HCT116 (cell line): ENCODE data around the gene ADAMTS9. TPM values are rescaled to one million over a fixed set of nuclear protein-coding genes. Genes with fewer than 3 reads are reported as not detected.

Source experiments
- ATAC-seq: fragments of 200-7000 bp; cut with Tn5 transposase; 2 replicates; pipeline ENCODE4 v1.9.1; 2020; ENCODE audit warnings: mild to moderate bottlenecking, moderate library complexity
- BruUV-seq: library from RNA; stranded (reverse); fragments of 400-500 nt; replicated peaks from 2 replicates; lab custom pipeline; 2021; lab: Mats Ljungman, UMichigan
- CTCF ChIA-PET: fragments of 300-600 bp; sonication (Branson Sonifier 250); formaldehyde crosslinking; loops from one replicate; lab custom pipeline; 2021; ENCODE audit warnings: antibody characterized with exemption; lab: Charles Lee
- POLR2A ChIA-PET: fragments of 300-600, 350-600 bp; sonication (Branson Sonifier 250); formaldehyde crosslinking; loops from one replicate; lab custom pipeline; 2021; ENCODE audit warnings: antibody characterized with exemption; lab: Charles Lee
- RAD21 ChIA-PET, 2 experiments: fragments of 300-600 bp; sonication (Branson Sonifier 250); formaldehyde crosslinking; loops; one replicate each; lab custom pipeline; 2023; ENCODE audit warnings: low total read pairs in 2 of 2; ENCODE audit not compliant: uncharacterized antibody in 2 of 2, unreplicated experiment in 2 of 2, low non-redundant PET in 1 of 2; lab: Charles Lee
- DNase-seq: peaks from one replicate; pipeline ENCODE4 v3.0.0-alpha.2; 2010; ENCODE audit warnings: low read depth, low spot score
- H2AFZ ChIP-seq: fragments of 200-600 bp; shearing (Covaris generic), sonication (generic); 2 replicates; pipeline ENCODE4 v1.6.1; 2017; ENCODE audit warnings: low read depth, mixed run types, mixed read lengths, antibody characterized with exemption, low read length; ENCODE audit not compliant: poor library complexity, severe bottlenecking
- H3K27ac ChIP-seq: 2 replicates; pipeline ENCODE4 v1.5.1; 2012; ENCODE audit warnings: low read depth, low read length
- H3K27me3 ChIP-seq: fragments of 200-600 bp; sonication (generic); 2 replicates; pipeline ENCODE4 v1.6.1; 2016; ENCODE audit warnings: mixed run types, low read length, mixed read lengths; ENCODE audit not compliant: insufficient read depth
- H3K36me3 ChIP-seq, 2 experiments: fragments of 200-500 bp in 1 of 2; fragments of 200-600 bp in 1 of 2; sonication (Bioruptor generic) in 1 of 2; sonication (generic) in 1 of 2; 2 replicates each; pipeline versions ENCODE4 v1.5.1 to v1.6.1; 2014 to 2016; ENCODE audit warnings: low read length in 2 of 2, inconsistent platforms in 1 of 2, mixed read lengths in 1 of 2, mixed run types in 1 of 2; ENCODE audit not compliant: insufficient read depth in 2 of 2, control insufficient read depth in 1 of 2
- H3K4me1 ChIP-seq, 2 experiments: fragments of 200-600 bp in 1 of 2; sonication (generic) in 1 of 2; 2 replicates each; pipeline versions ENCODE4 v1.5.1 to v1.6.1; 2012 to 2017; ENCODE audit warnings: low read length in 2 of 2, inconsistent platforms in 1 of 2, mild to moderate bottlenecking in 1 of 2, mixed read lengths in 1 of 2, mixed run types in 1 of 2, moderate library complexity in 1 of 2; ENCODE audit not compliant: insufficient read depth in 2 of 2, control insufficient read depth in 1 of 2
- H3K4me2 ChIP-seq: fragments of 200-600 bp; sonication (generic); 2 replicates; pipeline ENCODE4 v1.6.1; 2017; ENCODE audit warnings: mixed run types, low read length, mixed read lengths
- H3K4me3 ChIP-seq, 2 experiments: fragments of 200-600 bp in 1 of 2; sonication (generic) in 1 of 2; replicated peaks in 1 of 2; 2 replicates each; pipeline ENCODE4 v1.5.1; 2011 to 2016; ENCODE audit warnings: low read length in 2 of 2, control low read depth in 1 of 2, low read depth in 1 of 2, mild to moderate bottlenecking in 1 of 2, mixed read lengths in 1 of 2, mixed run types in 1 of 2
- H3K79me2 ChIP-seq: fragments of 200-600 bp; sonication (generic); 2 replicates; pipeline ENCODE4 v1.6.1; 2017; ENCODE audit warnings: mild to moderate bottlenecking, mixed run types, low read length, moderate library complexity, mixed read lengths; ENCODE audit not compliant: insufficient read depth
- H3K9ac ChIP-seq: fragments of 200-600 bp; sonication (generic); 2 replicates; pipeline ENCODE4 v1.6.1; 2016; ENCODE audit warnings: low read length, mixed read lengths
- H3K9me2 ChIP-seq: fragments of 200-600 bp; sonication (generic), shearing (Covaris generic); 2 replicates; pipeline ENCODE4 v1.6.1; 2017; ENCODE audit warnings: mixed run types, mild to moderate bottlenecking, moderate library complexity; ENCODE audit not compliant: insufficient read depth
- H3K9me3 ChIP-seq, 2 experiments: fragments of 200-500 bp in 1 of 2; fragments of 200-600 bp in 1 of 2; sonication (Bioruptor generic) in 1 of 2; sonication (generic) in 1 of 2; 2 replicates each; pipeline ENCODE4 v1.6.1; 2014 to 2017; ENCODE audit warnings: low read length in 2 of 2, mixed read lengths in 2 of 2, inconsistent platforms in 1 of 2, low read depth in 1 of 2, mild to moderate bottlenecking in 1 of 2, mixed run types in 1 of 2, moderate library complexity in 1 of 2; ENCODE audit not compliant: control insufficient read depth in 1 of 2, insufficient read depth in 1 of 2
- H4K20me1 ChIP-seq: fragments of 200-600 bp; sonication (generic), shearing (Covaris generic); 2 replicates; pipeline ENCODE4 v1.6.1; 2017; ENCODE audit warnings: mixed run types, mild to moderate bottlenecking, moderate library complexity; ENCODE audit not compliant: insufficient read depth
- CBX3 ChIP-seq: IDR thresholded peaks from 2 replicates; pipeline ENCODE4 v1.6.1; 2012; ENCODE audit warnings: low read depth
- CEBPB ChIP-seq: IDR thresholded peaks from 2 replicates; pipeline ENCODE4 v1.6.1; 2012; ENCODE audit warnings: low read depth
- CTCF ChIP-seq, 3 experiments: fragments of 200-600 bp in 1 of 3; sonication (generic) in 1 of 3; IDR thresholded peaks in 2 of 3; conservative IDR thresholded peaks in 1 of 3; 2 replicates each; pipeline ENCODE4 v1.5.1; 2012 to 2017; ENCODE audit warnings: low read depth in 2 of 3, low read length in 2 of 3, antibody characterized with exemption in 1 of 3, borderline replicate concordance in 1 of 3, control low read depth in 1 of 3, mild to moderate bottlenecking in 1 of 3, mixed read lengths in 1 of 3, mixed run types in 1 of 3, moderate library complexity in 1 of 3; ENCODE audit not compliant: insufficient read depth in 1 of 3
- EGR1 ChIP-seq: IDR thresholded peaks from 2 replicates; pipeline ENCODE4 v1.6.1; 2012; ENCODE audit warnings: low read depth
- ELF1 ChIP-seq: IDR thresholded peaks from 2 replicates; pipeline ENCODE4 v1.6.1; 2012; ENCODE audit warnings: low read depth, borderline replicate concordance
- EZH2 ChIP-seq: fragments of 200-600 bp; sonication (generic); IDR thresholded peaks from 2 replicates; pipeline ENCODE4 v1.6.1; 2017; ENCODE audit warnings: antibody characterized with exemption, mixed run types
- EZH2phosphoT487 ChIP-seq: fragments of 200-600 bp; IDR thresholded peaks from 2 replicates; pipeline ENCODE4 v1.6.1; 2018; ENCODE audit warnings: antibody characterized with exemption, borderline replicate concordance
- FOSL1 ChIP-seq: IDR thresholded peaks from 2 replicates; pipeline ENCODE4 v1.6.1; 2012; ENCODE audit warnings: low read depth
- JUND ChIP-seq: IDR thresholded peaks from 2 replicates; pipeline ENCODE4 v1.6.1; 2012
- REST ChIP-seq: IDR thresholded peaks from 2 replicates; pipeline ENCODE4 v1.6.1; 2012; ENCODE audit warnings: low read depth
- SIN3A ChIP-seq: IDR thresholded peaks from 2 replicates; pipeline ENCODE4 v1.6.1; 2012; ENCODE audit warnings: low read depth
- SP1 ChIP-seq: IDR thresholded peaks from 2 replicates; pipeline ENCODE4 v1.6.1; 2012; ENCODE audit warnings: low read depth
- SRF ChIP-seq: IDR thresholded peaks from 2 replicates; pipeline ENCODE4 v1.6.1; 2012; ENCODE audit warnings: low read depth
- TCF7L2 ChIP-seq: IDR thresholded peaks from 2 replicates; pipeline ENCODE4 v1.7.0; 2011; ENCODE audit warnings: borderline replicate concordance, inconsistent platforms; ENCODE audit not compliant: insufficient read depth, insufficient read length; ENCODE audit errors: extremely low read depth
- YY1 ChIP-seq: IDR thresholded peaks from 2 replicates; pipeline ENCODE4 v1.6.1; 2011; ENCODE audit warnings: low read length, low read depth, moderate library complexity, mild to moderate bottlenecking; ENCODE audit not compliant: insufficient replicate concordance; ENCODE audit errors: extremely low read depth
- ZBTB33 ChIP-seq: IDR thresholded peaks from 2 replicates; pipeline ENCODE4 v1.6.1; 2011; ENCODE audit warnings: mild to moderate bottlenecking, low read length, moderate library complexity; ENCODE audit not compliant: insufficient replicate concordance; ENCODE audit errors: extremely low read depth
- ZNF274 ChIP-seq: fragments of 200-500 bp; sonication (Bioruptor generic); IDR thresholded peaks from 2 replicates; pipeline ENCODE4 v1.6.1; 2014; ENCODE audit warnings: mild to moderate bottlenecking, low read depth, low read length, inconsistent platforms
- intact Hi-C: fragments of 100-400 bp; cut with micrococcal nuclease; formaldehyde crosslinking; loops from 2 replicates; pipeline ENCODE4 v1.10.0; 2022
- total RNA-seq: library from RNA; stranded (reverse); gene quantifications from one replicate; pipeline ENCODE4 v1.2.1, GENCODE V29; 2021; ENCODE audit not compliant: unreplicated experiment
- TF ChIP-seq, protein P1 (sequence below): IDR thresholded peaks from 2 replicates; pipeline ENCODE4 v1.6.1; 2012
- TF ChIP-seq, protein P2 (sequence below): IDR thresholded peaks from 2 replicates; pipeline ENCODE4 v1.6.1; 2012

The ADAMTS9 gene
- total RNA-seq, 1 experiment from 2014 or later: 0.05 TPM

DNA sequence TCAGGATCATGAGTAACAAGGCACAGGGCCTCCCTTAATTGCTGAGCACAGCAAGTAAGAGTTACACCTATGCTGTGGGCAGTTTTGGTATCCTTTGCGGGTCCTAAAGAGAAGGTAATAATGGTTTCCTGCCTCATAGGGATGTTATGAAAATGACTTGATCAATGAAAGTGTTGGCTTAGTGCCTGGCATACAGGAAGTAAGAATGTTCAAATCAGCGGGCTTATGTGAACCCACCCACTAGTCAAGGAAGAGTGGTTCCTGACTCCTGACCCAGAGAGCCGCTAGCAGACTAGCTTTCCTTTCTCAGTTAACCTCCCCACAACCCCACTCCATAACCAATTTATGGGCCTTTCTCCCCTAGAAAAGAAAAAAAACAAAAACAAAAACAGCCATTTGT lies 5.2 kb upstream of the ADAMTS9 start:
- ChIA-PET POLR2A (no interaction called here), CTCF (no interaction called here), RAD21 (no interaction called here)
- intact Hi-C loops: no loop called here
- no peaks in the 10 kb centered on the region for H3K9me2 ChIP-seq
- H3K4me3 ChIP-seq: no peak overlapping the region
- H3K9ac ChIP-seq: no peak overlapping the region
- no peaks in the 10 kb centered on the region for H3K4me1 ChIP-seq
- H3K27ac ChIP-seq: no peak overlapping the region
- BruUV-seq: no TSS peak
- no peaks in the 10 kb centered on the region for H3K36me3 ChIP-seq
- H2AFZ ChIP-seq: no peak overlapping the region
- H3K9me3 ChIP-seq: no peaks in the 10 kb centered on the region
- TF ChIP-seq CEBPB (no peak), EZH2 (no peak), REST (no peak), ELF1 (no peak), ZBTB33 (no peak), FOSL1 (no peak), CBX3 (no peak), CTCF (IDR thresholded peaks at IDR 0.05 in 2 of 3, conservative IDR thresholded peaks at IDR 0.05 in 1 of 3; ENCODE audit: borderline replicate concordance in 1 of 3, insufficient read depth in 1 of 3, low read depth in 2 of 3, low read length in 2 of 3) (no peak), SIN3A (no peak), TCF7L2 (no peak), ZNF274 (no peak), SP1 (no peak), EZH2phosphoT487 (no peak), YY1 (no peak), EGR1 (no peak), JUND (no peak), SRF (no peak)
- TF ChIP-seq, protein P1, sequence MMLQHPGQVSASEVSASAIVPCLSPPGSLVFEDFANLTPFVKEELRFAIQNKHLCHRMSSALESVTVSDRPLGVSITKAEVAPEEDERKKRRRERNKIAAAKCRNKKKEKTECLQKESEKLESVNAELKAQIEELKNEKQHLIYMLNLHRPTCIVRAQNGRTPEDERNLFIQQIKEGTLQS: no peak
- TF ChIP-seq, protein P2, sequence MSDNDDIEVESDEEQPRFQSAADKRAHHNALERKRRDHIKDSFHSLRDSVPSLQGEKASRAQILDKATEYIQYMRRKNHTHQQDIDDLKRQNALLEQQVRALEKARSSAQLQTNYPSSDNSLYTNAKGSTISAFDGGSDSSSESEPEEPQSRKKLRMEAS: no peak
- no peaks in the 10 kb centered on the region for H4K20me1 ChIP-seq
- no peak overlapping the region for H3K4me2 ChIP-seq
- no peak for DNase-seq
- no peaks in the 10 kb centered on the region for H3K79me2 ChIP-seq
- H3K27me3 ChIP-seq: peaks cover 34% of the 10 kb centered on the region
- no peak for ATAC-seq
